Smooth muscle cell (in vitro differentiated cells): ENCODE data around the gene IRF1. TPM values are rescaled to one million over a fixed set of nuclear protein-coding genes. Genes with fewer than 3 reads are reported as not detected.

Experiments
- DNase-seq: peaks from one replicate; lab custom pipeline; 2025; ENCODE audit not compliant: unreplicated experiment; lab: John Stamatoyannopoulos, UW
- H2AFZ ChIP-seq: fragments of 200-600 bp; sonication (generic); 2 replicates; pipeline ENCODE4 v1.6.0; 2016; ENCODE audit warnings: antibody characterized with exemption, low read depth, mild to moderate bottlenecking
- H3F3A ChIP-seq: fragments of 200-600 bp; sonication (generic); 2 replicates; pipeline ENCODE4 v1.6.0; 2017; ENCODE audit warnings: antibody characterized with exemption, low read depth
- H3K27ac ChIP-seq: fragments of 200-600 bp; sonication (generic); 2 replicates; pipeline ENCODE4 v1.5.1; 2016; ENCODE audit warnings: low read depth, mild to moderate bottlenecking
- H3K27me3 ChIP-seq: fragments of 200-600 bp; sonication (generic); 2 replicates; pipeline ENCODE4 v1.6.1; 2016; ENCODE audit warnings: low read depth, mild to moderate bottlenecking
- H3K36me3 ChIP-seq: fragments of 200-600 bp; sonication (generic); 2 replicates; pipeline ENCODE4 v1.5.1; 2016; ENCODE audit warnings: low read depth
- H3K4me1 ChIP-seq: fragments of 200-600 bp; sonication (generic); 2 replicates; pipeline ENCODE4 v1.5.1; 2016; ENCODE audit warnings: low read depth
- H3K4me2 ChIP-seq: fragments of 200-600 bp; sonication (generic); 2 replicates; pipeline ENCODE4 v1.6.0; 2016; ENCODE audit warnings: mild to moderate bottlenecking
- H3K4me3 ChIP-seq: fragments of 200-600 bp; sonication (generic); 2 replicates; pipeline ENCODE4 v1.5.1; 2016; ENCODE audit warnings: mild to moderate bottlenecking
- H3K79me2 ChIP-seq: fragments of 200-600 bp; sonication (generic); 2 replicates; pipeline ENCODE4 v1.6.0; 2016; ENCODE audit warnings: low read depth, mild to moderate bottlenecking
- H3K9ac ChIP-seq: fragments of 200-600 bp; sonication (generic); 2 replicates; pipeline ENCODE4 v1.6.0; 2016; ENCODE audit warnings: low read depth
- H3K9me3 ChIP-seq: fragments of 200-600 bp; sonication (generic); replicated peaks from 2 replicates; pipeline ENCODE4 v1.5.1; 2016; ENCODE audit warnings: low read depth
- H4K20me1 ChIP-seq: fragments of 200-600 bp; sonication (generic); 2 replicates; pipeline ENCODE4 v1.6.0; 2016; ENCODE audit warnings: low read depth
- CTCF ChIP-seq: fragments of 200-600 bp; sonication (generic); IDR thresholded peaks from 2 replicates; pipeline ENCODE4 v1.5.1; 2017; ENCODE audit warnings: borderline replicate concordance, mild to moderate bottlenecking, antibody characterized with exemption; ENCODE audit not compliant: insufficient read depth, poor library complexity, severe bottlenecking
- WGBS: methylation state at CpG from one replicate; pipeline ENCODE4 v1.1.7; 2016; ENCODE audit warnings: low lambda C conversion rate; 5-methylcytosine and 5-hydroxymethylcytosine counted together
- polyA plus RNA-seq: library from polyadenylated mRNA; unstranded; fragments of >200 nt; fragmentation: Nextera tagmentation; extraction: Ambion mirVana; gene quantifications from 2 replicates; pipeline ENCODE4 v1.2.1, GENCODE V29; 2016
- total RNA-seq: library from RNA; depleted of rRNA; stranded (reverse); fragments of >200 nt; gene quantifications from 2 replicates; pipeline ENCODE4 v1.2.3, GENCODE V29; 2014

Gene IRF1
- total and polyA plus RNA-seq, 2 experiments from 2014 or later = 15.7 to 19.1 TPM

- H3K36me3 ChIP-seq = no peaks in the 10 kb centered on the region
- no peaks in the 10 kb centered on the region for H3K27me3 ChIP-seq
- no peak for DNase-seq
- no peaks in the 10 kb centered on the region for H4K20me1 ChIP-seq
- H3K79me2 ChIP-seq = no peaks in the 10 kb centered on the region
- H3K4me1 ChIP-seq = no peaks in the 10 kb centered on the region
- no peak overlapping the region for H2AFZ ChIP-seq
- 92% methylated on average over 7 of the region's 7 CpGs for WGBS
- H3K9ac ChIP-seq = no peak overlapping the region
- TF ChIP-seq CTCF = no peak
- no peak overlapping the region for H3K27ac ChIP-seq
- H3K4me2 ChIP-seq = no peak overlapping the region
- no peak overlapping the region for H3K4me3 ChIP-seq
- H3K9me3 ChIP-seq = no peaks in the 10 kb centered on the region
- H3F3A ChIP-seq = no peaks in the 10 kb centered on the region
These were observed 13.4 kb downstream of the IRF1 start for GRCh38 chr5:132476876-132477781.

- H3K9me3 ChIP-seq = no peaks in the 10 kb centered on the region
- no peak overlapping the region for H3K27ac ChIP-seq
- no peak overlapping the region for H3K4me3 ChIP-seq
- H4K20me1 ChIP-seq = no peaks in the 10 kb centered on the region
- H3K36me3 ChIP-seq = no peaks in the 10 kb centered on the region
- H3K9ac ChIP-seq = no peak overlapping the region
- no peaks in the 10 kb centered on the region for H3K4me1 ChIP-seq
- H3F3A ChIP-seq = no peaks in the 10 kb centered on the region
- no peak for TF ChIP-seq CTCF
- no peak overlapping the region for H2AFZ ChIP-seq
- no peaks in the 10 kb centered on the region for H3K79me2 ChIP-seq
- H3K27me3 ChIP-seq = no peaks in the 10 kb centered on the region
- no peak for DNase-seq
- H3K4me2 ChIP-seq = no peak overlapping the region
- 83% methylated on average over 8 of the region's 8 CpGs for WGBS
These were observed 14.3 kb downstream of the IRF1 start for GRCh38 chr5:132475987-132476875.

- Histone ChIP-seq H3K9me3 (no peaks in the 10 kb centered on the region), H3K36me3 (no peaks in the 10 kb centered on the region), H3K4me2 (no peak overlapping the region), H3K4me3 (no peak overlapping the region), H3K79me2 (no peaks in the 10 kb centered on the region), H3F3A (no peaks in the 10 kb centered on the region), H4K20me1 (no peaks in the 10 kb centered on the region), H2AFZ (no peak overlapping the region), H3K27me3 (no peaks in the 10 kb centered on the region), H3K9ac (no peak overlapping the region), H3K27ac (no peak overlapping the region), H3K4me1 (no peaks in the 10 kb centered on the region)
- TF ChIP-seq CTCF = no peak
- no peak for DNase-seq
- 64% methylated on average over 6 of the region's 6 CpGs for WGBS
These were observed 15.1 kb downstream of the IRF1 start for GRCh38 chr5:132475497-132475882.
